Measurements from ENCODE around the gene FLVCR1.
"Not testable (repeated sequence)": the region's sequence is repeated elsewhere in the genome, so short reads cannot be mapped to it uniquely, and the experiment has no call there.

- not testable (repeated sequence) for TF ChIP-seq CTCF, POLR2A (IDR thresholded peaks at IDR 0.05)
These were observed 24.6 kb upstream of the FLVCR1 start for GRCh38 chr1:212833211-212834207.

All from right lobe of liver (tissue), 4 donors.